ENCODE results near the gene LARP4B.
A peak's percentile ranks its signal among the peaks of the same experiment; 100 is the strongest.

DNA sequence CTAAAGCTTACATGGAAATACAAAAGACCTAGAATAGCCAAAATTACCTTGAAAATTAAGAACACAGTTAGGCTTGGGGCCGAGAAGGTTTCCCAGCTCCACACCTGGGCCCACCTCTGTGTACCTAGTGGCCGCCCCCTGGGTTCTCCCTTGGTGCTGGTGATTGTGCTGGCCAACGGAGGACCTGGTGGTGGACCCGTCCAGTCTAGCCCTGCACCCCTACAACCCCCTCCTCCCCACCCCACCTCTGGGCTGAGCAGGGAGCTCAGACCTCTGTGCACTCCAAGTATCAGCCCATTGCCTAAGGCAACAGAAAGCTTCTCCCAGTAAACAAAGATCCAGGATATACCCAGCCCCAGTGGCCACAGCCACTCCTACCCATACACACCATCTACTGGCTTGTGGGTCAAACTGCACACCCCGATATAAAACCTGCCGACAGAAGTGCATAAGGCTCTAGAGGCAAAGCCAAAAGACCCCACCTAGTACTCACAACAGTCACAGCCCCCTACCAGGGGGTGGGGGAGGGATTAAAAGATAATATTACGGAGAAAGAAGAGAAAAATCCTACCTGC is 137.0 kb downstream of the LARP4B start:
- TF ChIP-seq, protein P1, sequence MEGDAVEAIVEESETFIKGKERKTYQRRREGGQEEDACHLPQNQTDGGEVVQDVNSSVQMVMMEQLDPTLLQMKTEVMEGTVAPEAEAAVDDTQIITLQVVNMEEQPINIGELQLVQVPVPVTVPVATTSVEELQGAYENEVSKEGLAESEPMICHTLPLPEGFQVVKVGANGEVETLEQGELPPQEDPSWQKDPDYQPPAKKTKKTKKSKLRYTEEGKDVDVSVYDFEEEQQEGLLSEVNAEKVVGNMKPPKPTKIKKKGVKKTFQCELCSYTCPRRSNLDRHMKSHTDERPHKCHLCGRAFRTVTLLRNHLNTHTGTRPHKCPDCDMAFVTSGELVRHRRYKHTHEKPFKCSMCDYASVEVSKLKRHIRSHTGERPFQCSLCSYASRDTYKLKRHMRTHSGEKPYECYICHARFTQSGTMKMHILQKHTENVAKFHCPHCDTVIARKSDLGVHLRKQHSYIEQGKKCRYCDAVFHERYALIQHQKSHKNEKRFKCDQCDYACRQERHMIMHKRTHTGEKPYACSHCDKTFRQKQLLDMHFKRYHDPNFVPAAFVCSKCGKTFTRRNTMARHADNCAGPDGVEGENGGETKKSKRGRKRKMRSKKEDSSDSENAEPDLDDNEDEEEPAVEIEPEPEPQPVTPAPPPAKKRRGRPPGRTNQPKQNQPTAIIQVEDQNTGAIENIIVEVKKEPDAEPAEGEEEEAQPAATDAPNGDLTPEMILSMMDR (conservative IDR thresholded peaks at IDR 0.05; ENCODE audit: low read depth in 2 of 2) = peak; percentile 49 to 67
- TF ChIP-seq EZH2 (IDR thresholded peaks at IDR 0.05; ENCODE audit: low read depth, unreplicated experiment) (no peak), EZH2phosphoT487 (IDR thresholded peaks at IDR 0.05; ENCODE audit: unreplicated experiment) (no peak), REST (IDR thresholded peaks at IDR 0.05; ENCODE audit: unreplicated experiment) (no peak), JUNB (IDR thresholded peaks at IDR 0.05; ENCODE audit: unreplicated experiment) (no peak), POLR2AphosphoS5 (IDR thresholded peaks at IDR 0.05; ENCODE audit: low read depth) (no peak)
- TF ChIP-seq, protein P2, sequence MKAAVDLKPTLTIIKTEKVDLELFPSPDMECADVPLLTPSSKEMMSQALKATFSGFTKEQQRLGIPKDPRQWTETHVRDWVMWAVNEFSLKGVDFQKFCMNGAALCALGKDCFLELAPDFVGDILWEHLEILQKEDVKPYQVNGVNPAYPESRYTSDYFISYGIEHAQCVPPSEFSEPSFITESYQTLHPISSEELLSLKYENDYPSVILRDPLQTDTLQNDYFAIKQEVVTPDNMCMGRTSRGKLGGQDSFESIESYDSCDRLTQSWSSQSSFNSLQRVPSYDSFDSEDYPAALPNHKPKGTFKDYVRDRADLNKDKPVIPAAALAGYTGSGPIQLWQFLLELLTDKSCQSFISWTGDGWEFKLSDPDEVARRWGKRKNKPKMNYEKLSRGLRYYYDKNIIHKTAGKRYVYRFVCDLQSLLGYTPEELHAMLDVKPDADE (IDR thresholded peaks at IDR 0.05) = no peak
